A673 (cell line): ENCODE data around the gene STYXL2.

ENCODE experiments used
- EZH2 ChIP-seq: fragments of 200-600 bp; sonication (generic); IDR thresholded peaks from 2 replicates; pipeline ENCODE4 v1.6.1; 2017; ENCODE audit warnings: borderline replicate concordance, low read depth, mild to moderate bottlenecking, mixed read lengths, antibody characterized with exemption, low read length; ENCODE audit not compliant: poor library complexity, severe bottlenecking
- TF ChIP-seq, protein P1 (sequence below): fragments of 300-800, 200-600 bp; sonication (generic); conservative IDR thresholded peaks from 2 replicates; pipeline ENCODE4 v1.5.1; 2017; ENCODE audit warnings: low read depth, mild to moderate bottlenecking, antibody characterized with exemption, low read length, moderate library complexity, mixed read lengths

DNA sequence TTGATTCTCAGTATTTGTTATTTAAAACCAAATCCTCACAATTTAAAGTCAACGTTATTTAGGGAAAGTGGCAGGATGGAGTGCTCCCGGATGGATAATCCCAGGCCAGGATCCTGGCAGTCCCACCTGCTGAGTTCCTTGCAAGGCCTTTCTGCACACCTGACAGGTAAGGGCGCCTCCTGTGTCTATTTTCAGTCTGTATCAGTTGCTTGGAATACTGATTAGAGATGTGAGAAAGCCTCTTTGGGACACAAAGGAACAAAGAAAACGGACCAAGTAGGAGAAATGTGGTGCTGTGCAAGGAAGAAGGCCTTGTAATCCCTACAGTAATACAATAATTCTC lies 12.2 kb downstream of the STYXL2 start:
- TF ChIP-seq, protein P1, sequence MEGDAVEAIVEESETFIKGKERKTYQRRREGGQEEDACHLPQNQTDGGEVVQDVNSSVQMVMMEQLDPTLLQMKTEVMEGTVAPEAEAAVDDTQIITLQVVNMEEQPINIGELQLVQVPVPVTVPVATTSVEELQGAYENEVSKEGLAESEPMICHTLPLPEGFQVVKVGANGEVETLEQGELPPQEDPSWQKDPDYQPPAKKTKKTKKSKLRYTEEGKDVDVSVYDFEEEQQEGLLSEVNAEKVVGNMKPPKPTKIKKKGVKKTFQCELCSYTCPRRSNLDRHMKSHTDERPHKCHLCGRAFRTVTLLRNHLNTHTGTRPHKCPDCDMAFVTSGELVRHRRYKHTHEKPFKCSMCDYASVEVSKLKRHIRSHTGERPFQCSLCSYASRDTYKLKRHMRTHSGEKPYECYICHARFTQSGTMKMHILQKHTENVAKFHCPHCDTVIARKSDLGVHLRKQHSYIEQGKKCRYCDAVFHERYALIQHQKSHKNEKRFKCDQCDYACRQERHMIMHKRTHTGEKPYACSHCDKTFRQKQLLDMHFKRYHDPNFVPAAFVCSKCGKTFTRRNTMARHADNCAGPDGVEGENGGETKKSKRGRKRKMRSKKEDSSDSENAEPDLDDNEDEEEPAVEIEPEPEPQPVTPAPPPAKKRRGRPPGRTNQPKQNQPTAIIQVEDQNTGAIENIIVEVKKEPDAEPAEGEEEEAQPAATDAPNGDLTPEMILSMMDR: no peak
- TF ChIP-seq EZH2: no peak
